Body of pancreas (tissue), 4 donors: Measurements from ENCODE around the gene RPP40. TPM values are rescaled to one million over a fixed set of nuclear protein-coding genes. Genes with fewer than 3 reads are reported as not detected.
"Not testable (repeated sequence)": the region's sequence is repeated elsewhere in the genome, so short reads cannot be mapped to it uniquely, and the experiment has no call there.

ENCODE experiments used
- ATAC-seq: fragments of 150-250 bp; one replicate; pipeline ENCODE4 v1.9.1; 2016
- DNase-seq, 4 donors: peaks; one replicate each; pipeline ENCODE4 v3.0.0-alpha.2; 2019
- H3K27ac ChIP-seq, 4 donors: fragments of 200-600 bp; sonication (generic); 1 replicate in 3 of 4; 2 replicates in 1 of 4; pipeline versions ENCODE4 v1.5.1 to v1.6.1; 2016 to 2019; ENCODE audit warnings: mild to moderate bottlenecking in 1 of 4, mixed read lengths in 1 of 4, moderate library complexity in 1 of 4
- H3K27me3 ChIP-seq, 2 donors: fragments of 200-600 bp; sonication (generic); one replicate each; pipeline ENCODE4 v1.6.0; 2016; ENCODE audit warnings: mild to moderate bottlenecking in 1 of 2
- H3K36me3 ChIP-seq, 2 donors: fragments of 200-600 bp; sonication (generic); replicated peaks in 1 of 2; 2 replicates each; pipeline ENCODE4 v1.5.1; 2016; ENCODE audit warnings: low read depth in 2 of 2; ENCODE audit not compliant: insufficient read depth in 1 of 2
- H3K4me1 ChIP-seq: fragments of 200-600 bp; sonication (generic); one replicate; pipeline ENCODE4 v1.6.0; 2016
- H3K4me3 ChIP-seq, 2 donors: fragments of 200-600 bp; sonication (generic); 1 replicate in 1 of 2; 2 replicates in 1 of 2; pipeline ENCODE4 v1.5.1; 2016 to 2019
- H3K9me3 ChIP-seq, 3 donors: fragments of 200-600 bp; sonication (generic); 1 replicate in 2 of 3; 2 replicates in 1 of 3; pipeline ENCODE4 v1.5.1; 2016
- CTCF ChIP-seq, 7 experiments: fragments of 450-650 bp in 4 of 7; fragments of 200-600 bp in 3 of 7; sonication (generic) in 3 of 7; IDR thresholded peaks; one replicate each; pipeline ENCODE4 v1.5.1; 2016 to 2019; ENCODE audit warnings: antibody characterized with exemption in 7 of 7
- POLR2A ChIP-seq, 3 donors: fragments of 450-650 bp; IDR thresholded peaks; one replicate each; pipeline ENCODE4 v1.6.1; 2016; ENCODE audit warnings: antibody characterized with exemption in 3 of 3, mild to moderate bottlenecking in 2 of 3
- WGBS, 2 donors: methylation state at CpG; one replicate each; pipeline ENCODE4 v1.1.5; 2017; 5-methylcytosine and 5-hydroxymethylcytosine counted together
- intact Hi-C: fragments of 100-400 bp; cut with DNase I; formaldehyde crosslinking; loops from one replicate; pipeline ENCODE4 v1.15.1; 2023
- total RNA-seq, 2 donors: library from RNA; depleted of rRNA; stranded (reverse); fragments of >200 nt; gene quantifications; one replicate each; pipeline ENCODE4 v1.1.0, GENCODE V29; 2016

RPP40 gene
- total RNA-seq, 2 donors from 2014 or later, result 4.9 to 7.8 TPM

- DNase-seq, result no peak
- TF ChIP-seq CTCF (IDR thresholded peaks at IDR 0.05) (no peak), POLR2A (IDR thresholded peaks at IDR 0.05) (no peak)
Measured at GRCh38 chr6:5034736-5035135, 30.9 kb upstream of the RPP40 start.

GRCh38 chr6:5034328-5034727, 30.5 kb upstream of the RPP40 start:
- WGBS, 2 donors, result 65 to 73% methylated on average over 7 of the region's 7 CpGs
- TF ChIP-seq CTCF (IDR thresholded peaks at IDR 0.05), result no peak
- no peak for TF ChIP-seq POLR2A (IDR thresholded peaks at IDR 0.05)
- no peaks in the 10 kb centered on the region for H3K9me3 ChIP-seq
- H3K27me3 ChIP-seq, result no peaks in the 10 kb centered on the region
- intact Hi-C loops, result no loop called here
- H3K36me3 ChIP-seq, result no peaks in the 10 kb centered on the region
- H3K27ac ChIP-seq, result no peak overlapping the region
- no peaks in the 10 kb centered on the region for H3K4me1 ChIP-seq
- no peak overlapping the region for H3K4me3 ChIP-seq
- DNase-seq (no peak), ATAC-seq (no peak)

More at GRCh38 chr6:5034736-5035135, 30.9 kb upstream of the RPP40 start:
- intact Hi-C loops, result no loop called here
- no peak for ATAC-seq
- WGBS, 2 donors, result 71 to 75% methylated on average over 7 of the region's 7 CpGs
- Histone ChIP-seq H3K27ac (no peak overlapping the region), H3K4me3 (no peak overlapping the region), H3K27me3 (no peaks in the 10 kb centered on the region), H3K9me3 (no peaks in the 10 kb centered on the region), H3K36me3 (no peaks in the 10 kb centered on the region), H3K4me1 (no peaks in the 10 kb centered on the region)

- H3K9me3 ChIP-seq, H3K27ac ChIP-seq, DNase-seq, H3K4me3 ChIP-seq, ATAC-seq, intact Hi-C loops, H3K4me1 ChIP-seq, H3K36me3 ChIP-seq, H3K27me3 ChIP-seq: not testable (repeated sequence)
- 68 to 76% methylated on average over 5 to 7 of the region's 14 CpGs for whole genome bisulfite sequencing, 2 donors
Measured at GRCh38 chr6:5033214-5033904, 29.5 kb upstream of the RPP40 start.

- H3K27me3 ChIP-seq, H3K36me3 ChIP-seq, H3K27ac ChIP-seq, H3K4me3 ChIP-seq, DNase-seq, H3K9me3 ChIP-seq, intact Hi-C loops, ATAC-seq, H3K4me1 ChIP-seq: not testable (repeated sequence)
- 72 to 77% methylated on average over 13 of the region's 13 CpGs for WGBS, 2 donors
Measured at GRCh38 chr6:5032706-5033105, 28.9 kb upstream of the RPP40 start.

GRCh38 chr6:5031150-5031549, 27.3 kb upstream of the RPP40 start:
- Histone ChIP-seq H3K27ac (no peak overlapping the region), H3K27me3 (no peaks in the 10 kb centered on the region), H3K4me1 (no peaks in the 10 kb centered on the region), H3K4me3 (no peak overlapping the region), H3K9me3 (no peaks in the 10 kb centered on the region), H3K36me3 (no peaks in the 10 kb centered on the region)
- ATAC-seq (no peak), DNase-seq (no peak)
- WGBS, 2 donors, result 94 to 96% methylated on average over 6 of the region's 6 CpGs
- TF ChIP-seq CTCF (IDR thresholded peaks at IDR 0.05) (no peak), POLR2A (IDR thresholded peaks at IDR 0.05) (no peak)
- intact Hi-C loops, result no loop called here

- H3K9me3 ChIP-seq, result no peaks in the 10 kb centered on the region
- WGBS, 2 donors, result 20 to 28% methylated on average over 12 to 13 of the region's 13 CpGs
- no peak overlapping the region for H3K4me3 ChIP-seq
- H3K36me3 ChIP-seq, result no peaks in the 10 kb centered on the region
- intact Hi-C loops, result no loop called here
- DNase-seq, result peak; percentile 61 to 76 (median 74)
- peaks cover 3% of the 10 kb centered on the region for H3K4me1 ChIP-seq
- no peaks in the 10 kb centered on the region for H3K27me3 ChIP-seq
- peak; percentile 45 for ATAC-seq
- TF ChIP-seq POLR2A (IDR thresholded peaks at IDR 0.05), result no peak
- TF ChIP-seq CTCF (IDR thresholded peaks at IDR 0.05), result peak in 6 of 7 experiments; percentile 29 to 49 (median 42)
- no peak overlapping the region for H3K27ac ChIP-seq
Measured at GRCh38 chr6:5030596-5031136, 26.8 kb upstream of the RPP40 start.
